GM12878 (cell line): ENCODE data around the gene ZBTB16. TPM values are rescaled to one million over a fixed set of nuclear protein-coding genes. Genes with fewer than 3 reads are reported as not detected.

Experiments used
- ATAC-seq: fragments of 200-7000 bp; cut with Tn5 transposase; 3 replicates; pipeline ENCODE4 v1.9.1; 2020; ENCODE audit warnings: mild to moderate bottlenecking, moderate library complexity
- BruUV-seq: library from RNA; stranded (reverse); fragments of 400-500 nt; replicated peaks from 2 replicates; lab custom pipeline; 2021; lab: Mats Ljungman, UMichigan
- CTCF ChIA-PET: fragments of 300-600 bp; sonication (Branson Sonifier 250); formaldehyde crosslinking; extraction: SDS; loops from one replicate; lab custom pipeline; 2021; ENCODE audit warnings: inconsistent platforms; lab: Yijun Ruan, JAX
- POLR2A ChIA-PET: fragments of 350-600 bp; formaldehyde crosslinking; extraction: SDS; loops from one replicate; lab custom pipeline; 2021; ENCODE audit warnings: inconsistent platforms; lab: Charles Lee
- RAD21 ChIA-PET: fragments of 300-600 bp; sonication (Branson Sonifier 250); formaldehyde crosslinking; loops from one replicate; lab custom pipeline; 2023; ENCODE audit warnings: antibody characterized with exemption; ENCODE audit not compliant: unreplicated experiment; lab: Charles Lee
- SMC1A ChIA-PET: fragments of 300-600 bp; sonication (Branson Sonifier 250); formaldehyde crosslinking; loops from one replicate; lab custom pipeline; 2023; ENCODE audit not compliant: unreplicated experiment, uncharacterized antibody; lab: Charles Lee
- DNase-seq: peaks from one replicate; pipeline ENCODE4 v3.0.0-alpha.2; 2011; ENCODE audit warnings: low read depth, low spot score
- FAIRE-seq: peaks from 3 replicates; lab custom pipeline; 2011; peaks lifted over from hg19 to GRCh38; lab: Jason Lieb, UNC
- H2AFZ ChIP-seq: 2 replicates; pipeline ENCODE4 v1.6.0; 2011; ENCODE audit warnings: low read depth, low read length, control low read depth; ENCODE audit not compliant: control insufficient read depth
- H3K27ac ChIP-seq: 2 replicates; pipeline ENCODE4 v1.5.1; 2011; ENCODE audit warnings: control low read depth; ENCODE audit not compliant: control insufficient read depth, insufficient read depth
- H3K27me3 ChIP-seq, 2 experiments: replicated peaks in 1 of 2; 2 replicates each; pipeline versions ENCODE4 v1.6.0 to v1.6.1; 2011; ENCODE audit warnings: low read length in 1 of 2; ENCODE audit not compliant: control insufficient read depth in 2 of 2, insufficient read depth in 2 of 2
- H3K36me3 ChIP-seq, 2 experiments: 2 replicates each; pipeline ENCODE4 v1.5.1; 2011; ENCODE audit warnings: low read length in 1 of 2; ENCODE audit not compliant: control insufficient read depth in 2 of 2, insufficient read depth in 2 of 2
- H3K4me1 ChIP-seq: 2 replicates; pipeline ENCODE4 v1.6.1; 2011; ENCODE audit warnings: mild to moderate bottlenecking, low read length, moderate library complexity, mixed read lengths; ENCODE audit not compliant: control insufficient read depth, insufficient read depth
- H3K4me2 ChIP-seq: 2 replicates; pipeline ENCODE4 v1.6.0; 2011; ENCODE audit warnings: control low read depth; ENCODE audit not compliant: control insufficient read depth, insufficient read depth
- H3K4me3 ChIP-seq: fragments of 200-600 bp; sonication (generic); 2 replicates; pipeline ENCODE4 v1.5.1; 2016
- H3K79me2 ChIP-seq: 2 replicates; pipeline ENCODE4 v1.6.0; 2011; ENCODE audit warnings: low read length; ENCODE audit not compliant: control insufficient read depth, insufficient read depth
- H3K9ac ChIP-seq: 2 replicates; pipeline ENCODE4 v1.8.0; 2011; ENCODE audit warnings: low read length, control low read depth, mixed read lengths; ENCODE audit not compliant: control insufficient read depth, insufficient read depth
- H3K9me3 ChIP-seq: replicated peaks from 3 replicates; pipeline ENCODE4 v1.5.1; 2011; ENCODE audit warnings: mild to moderate bottlenecking, low read length; ENCODE audit not compliant: control insufficient read depth, insufficient read depth
- H4K20me1 ChIP-seq: 2 replicates; pipeline ENCODE4 v1.6.0; 2011; ENCODE audit not compliant: control insufficient read depth, insufficient read depth
- CBX5 ChIP-seq: sonication (generic); IDR thresholded peaks from 2 replicates; pipeline ENCODE4 v1.6.1; 2016; ENCODE audit warnings: low read depth, moderate library complexity, mild to moderate bottlenecking, inconsistent platforms
- EGR1 ChIP-seq, 2 experiments: IDR thresholded peaks; 1 replicate in 1 of 2; 2 replicates in 1 of 2; pipeline ENCODE4 v1.6.1; 2011 to 2012; ENCODE audit warnings: low read depth in 2 of 2, low read length in 2 of 2, borderline replicate concordance in 1 of 2, mild to moderate bottlenecking in 1 of 2, moderate library complexity in 1 of 2
- HSF1 ChIP-seq: fragments of 150-350 bp; IDR thresholded peaks from 2 replicates; pipeline ENCODE4 v1.6.1; 2014; ENCODE audit warnings: mild to moderate bottlenecking, low read depth, low read length
- IKZF1 ChIP-seq: fragments of 450-650 bp; conservative IDR thresholded peaks from 2 replicates; pipeline ENCODE4 v1.6.1; 2017; ENCODE audit warnings: antibody characterized with exemption, mild to moderate bottlenecking
- KDM1A ChIP-seq: fragments of 200-600 bp; sonication (generic); IDR thresholded peaks from 2 replicates; pipeline ENCODE4 v1.6.1; 2016; ENCODE audit warnings: borderline replicate concordance
- POLR2AphosphoS2 ChIP-seq: IDR thresholded peaks from 2 replicates; pipeline ENCODE4 v1.6.1; 2011; ENCODE audit warnings: low read depth, mild to moderate bottlenecking, low read length, improper control_type of control experiment, moderate library complexity
- RCOR1 ChIP-seq: conservative IDR thresholded peaks from 2 replicates; pipeline ENCODE4 v1.6.1; 2012; ENCODE audit warnings: low read depth, low read length, improper control_type of control experiment
- SIX5 ChIP-seq: IDR thresholded peaks from 2 replicates; pipeline ENCODE4 v1.6.1; 2011; ENCODE audit warnings: mild to moderate bottlenecking, low read depth, low read length, moderate library complexity; ENCODE audit not compliant: severe bottlenecking
- TAF1 ChIP-seq: IDR thresholded peaks from 2 replicates; pipeline ENCODE4 v1.6.1; 2011; ENCODE audit warnings: mild to moderate bottlenecking, low read depth, low read length, borderline replicate concordance
- TCF12 ChIP-seq: IDR thresholded peaks from 2 replicates; pipeline ENCODE4 v1.6.1; 2011; ENCODE audit warnings: low read depth, mild to moderate bottlenecking, low read length
- WGBS: methylation state at CpG from one replicate; pipeline ENCODE4 v1.1.6; 2016; ENCODE audit warnings: low lambda C conversion rate; ENCODE audit not compliant: insufficient replicate concordance, insufficient coverage; ENCODE audit errors: missing lambda C conversion rate; 5-methylcytosine and 5-hydroxymethylcytosine counted together
- in situ Hi-C: fragments of 300-500 bp; cut with MboI; formaldehyde crosslinking; loops from 9 replicates; pipeline ENCODE4 v1.14.3; 2018; ENCODE audit warnings: mixed read lengths
- intact Hi-C: fragments of 100-400 bp; cut with micrococcal nuclease; formaldehyde crosslinking; loops from one replicate; pipeline ENCODE4 v1.14.2; 2022; ENCODE audit not compliant: unreplicated experiment
- polyA plus RNA-seq, 11 experiments: library from polyadenylated mRNA; depleted of rRNA in 4 of 11; unstranded in 6 of 11; stranded (reverse) in 5 of 11; fragments of >200 nt; fragmentation: Nextera tagmentation in 4 of 11; fragmentation: Illumina TruSeq in 1 of 11; extraction: Ambion mirVana in 4 of 11; extraction: Trizol in 1 of 11; gene quantifications; 1 replicate in 1 of 11; 2 replicates in 10 of 11; pipeline versions ENCODE4 v1.2.1 to v1.2.3, GENCODE V29; 2011 to 2016; ENCODE audit warnings: inconsistent platforms in 2 of 11, missing spikeins in 2 of 11, low read depth in 1 of 11
- total RNA-seq, 4 experiments: library from RNA; depleted of rRNA in 3 of 4; stranded (reverse); fragments of >200 nt in 3 of 4; fragmentation: Illumina TruSeq in 1 of 4; extraction: Trizol in 1 of 4; gene quantifications; 2 replicates each; pipeline versions ENCODE4 v1.2.1 to v1.2.3, GENCODE V29; 2013 to 2021

Gene ZBTB16
- total and polyA plus RNA-seq, 10 of the 15 experiments (the other 5 are each of a cell fraction or from before 2014, with no cell fraction given): 0.38 TPM; not detected in 9

GRCh38 chr11:114047327-114047726 lies 12.2 kb upstream of the ZBTB16 start:
- ChIA-PET CTCF (no interaction called here), POLR2A (no interaction called here), SMC1A (no interaction called here), RAD21 (no interaction called here)
- no peak for ATAC-seq
- Histone ChIP-seq H3K9ac (no peak overlapping the region), H3K36me3 (no peaks in the 10 kb centered on the region), H3K27ac (no peak overlapping the region), H3K4me1 (no peaks in the 10 kb centered on the region), H2AFZ (no peak overlapping the region), H4K20me1 (no peaks in the 10 kb centered on the region), H3K4me3 (no peak overlapping the region), H3K27me3 (peaks cover under 1 to 8% of the 10 kb centered on the region in 2 experiments; a peak in 2 of 4 replicates), H3K9me3 (no peaks in the 10 kb centered on the region), H3K79me2 (no peaks in the 10 kb centered on the region), H3K4me2 (no peak overlapping the region)
- intact Hi-C loops (no loop called here), in situ Hi-C loops (no loop called here)
- WGBS: 2% methylated on average over 4 of the region's 4 CpGs
- TF ChIP-seq HSF1 (no peak), TAF1 (no peak), EGR1 (IDR thresholded peaks at IDR 0.05; ENCODE audit: borderline replicate concordance in 1 of 2, low read depth in 2 of 2, low read length in 2 of 2) (no peak), SIX5 (no peak), IKZF1 (no peak), CBX5 (no peak), POLR2AphosphoS2 (no peak), TCF12 (no peak), RCOR1 (no peak), KDM1A (no peak)
- no peak for FAIRE-seq
- DNase-seq: no peak
- no TSS peak for BruUV-seq
